HepG2 (cell line): Measurements from ENCODE around the gene OR1F1. TPM values are rescaled to one million over a fixed set of nuclear protein-coding genes. Genes with fewer than 3 reads are reported as not detected.
A peak's percentile ranks its signal among the peaks of the same experiment; 100 is the strongest.

Experiments used
- CREB3 ChIP-seq: sonication (generic); formaldehyde crosslinking; IDR thresholded peaks from 2 replicates; pipeline ENCODE4 v1.5.0; 2020; ENCODE audit warnings: missing genetic modification reagents
- NFAT5 ChIP-seq: sonication (generic); formaldehyde crosslinking; IDR thresholded peaks from 2 replicates; pipeline ENCODE4 v1.4.0; 2020; ENCODE audit warnings: missing genetic modification reagents
- POLR2AphosphoS2 ChIP-seq: IDR thresholded peaks from 2 replicates; pipeline ENCODE4 v1.6.1; 2011; ENCODE audit warnings: low read depth, low read length, improper control_type of control experiment
- SMAD1 ChIP-seq: sonication (generic); formaldehyde crosslinking; IDR thresholded peaks from 2 replicates; pipeline ENCODE4 v1.4.0; 2020; ENCODE audit warnings: missing genetic modification reagents, low read depth, mild to moderate bottlenecking, borderline replicate concordance
- TEAD2 ChIP-seq: sonication (generic); formaldehyde crosslinking; IDR thresholded peaks from 2 replicates; pipeline ENCODE4 v1.9.0; 2021; ENCODE audit warnings: missing genetic modification reagents
- TSC22D2 ChIP-seq: sonication (generic); formaldehyde crosslinking; IDR thresholded peaks from 2 replicates; pipeline ENCODE4 v1.5.1; 2020; ENCODE audit warnings: missing genetic modification reagents, mild to moderate bottlenecking, borderline replicate concordance
- ZBTB42 ChIP-seq: sonication (generic); formaldehyde crosslinking; IDR thresholded peaks from 2 replicates; pipeline ENCODE4 v1.5.0; 2020; ENCODE audit warnings: mild to moderate bottlenecking, missing genetic modification reagents
- ZFP36L1 ChIP-seq: sonication (generic); formaldehyde crosslinking; IDR thresholded peaks from 2 replicates; pipeline ENCODE4 v1.8.0; 2022; ENCODE audit warnings: mild to moderate bottlenecking, missing genetic modification reagents, moderate library complexity
- ZNF101 ChIP-seq: sonication (generic); formaldehyde crosslinking; IDR thresholded peaks from 2 replicates; pipeline ENCODE4 v1.4.0; 2020; ENCODE audit warnings: mild to moderate bottlenecking, low read depth, missing genetic modification reagents, borderline replicate concordance
- ZNF501 ChIP-seq: sonication (generic); formaldehyde crosslinking; IDR thresholded peaks from 2 replicates; pipeline ENCODE4 v1.5.1; 2020; ENCODE audit warnings: mild to moderate bottlenecking, moderate library complexity, missing genetic modification reagents
- polyA plus RNA-seq, 8 experiments: library from polyadenylated mRNA; depleted of rRNA in 3 of 8; stranded (reverse) in 7 of 8; unstranded in 1 of 8; fragments of >200 nt; fragmentation: Illumina TruSeq in 4 of 8; extraction: Trizol in 4 of 8; gene quantifications; 2 replicates each; pipeline versions ENCODE4 v1.2.1 to v1.2.3, GENCODE V29; 2011 to 2016; ENCODE audit warnings: low read depth in 4 of 8, missing spikeins in 1 of 8, mixed read lengths in 1 of 8; ENCODE audit not compliant: insufficient read depth in 1 of 8
- total RNA-seq, 5 experiments: library from RNA; depleted of rRNA; stranded (reverse); fragments of >200 nt; fragmentation: Illumina TruSeq; extraction: Trizol; gene quantifications; 2 replicates each; pipeline ENCODE4 v1.2.3, GENCODE V29; 2016; ENCODE audit warnings: low read depth in 1 of 5
- TF ChIP-seq, protein P1 (sequence below): IDR thresholded peaks from 2 replicates; pipeline ENCODE4 v1.6.1; 2016
- TF ChIP-seq, protein P2 (sequence below): sonication (generic); formaldehyde crosslinking; IDR thresholded peaks from 2 replicates; pipeline ENCODE4 v1.4.0; 2020; ENCODE audit warnings: missing genetic modification reagents, mild to moderate bottlenecking, borderline replicate concordance
- TF ChIP-seq, protein P3 (sequence below): sonication (generic); formaldehyde crosslinking; IDR thresholded peaks from 2 replicates; pipeline ENCODE4 v1.4.0; 2020; ENCODE audit warnings: missing genetic modification reagents
- TF ChIP-seq, protein P4 (sequence below): sonication (generic); formaldehyde crosslinking; IDR thresholded peaks from 2 replicates; pipeline ENCODE4 v1.5.1; 2020; ENCODE audit warnings: missing genetic modification reagents, mild to moderate bottlenecking, borderline replicate concordance

OR1F1 gene
- total and polyA plus RNA-seq, 2 of the 13 experiments (the other 11 are each of a cell fraction or from before 2014, with no cell fraction given) = 0.90 TPM; not detected in 1

GRCh38 chr16:3157229-3158025 lies 30.6 kb upstream of the OR1F1 start (continued):
- TF ChIP-seq, protein P1, sequence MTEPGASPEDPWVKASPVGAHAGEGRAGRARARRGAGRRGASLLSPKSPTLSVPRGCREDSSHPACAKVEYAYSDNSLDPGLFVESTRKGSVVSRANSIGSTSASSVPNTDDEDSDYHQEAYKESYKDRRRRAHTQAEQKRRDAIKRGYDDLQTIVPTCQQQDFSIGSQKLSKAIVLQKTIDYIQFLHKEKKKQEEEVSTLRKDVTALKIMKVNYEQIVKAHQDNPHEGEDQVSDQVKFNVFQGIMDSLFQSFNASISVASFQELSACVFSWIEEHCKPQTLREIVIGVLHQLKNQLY = no peak
- TF ChIP-seq NFAT5 (no peak), POLR2AphosphoS2 (no peak), CREB3 (no peak), TEAD2 (CRISPR knock-in tag) (no peak), ZNF101 (CRISPR knock-in tag) (no peak), ZNF501 (peak; percentile 77), ZFP36L1 (CRISPR knock-in tag) (no peak), ZBTB42 (CRISPR knock-in tag) (no peak), TSC22D2 (CRISPR knock-in tag) (no peak), SMAD1 (no peak; the same call in 1 of the 2 replicates)
- TF ChIP-seq, protein P2, sequence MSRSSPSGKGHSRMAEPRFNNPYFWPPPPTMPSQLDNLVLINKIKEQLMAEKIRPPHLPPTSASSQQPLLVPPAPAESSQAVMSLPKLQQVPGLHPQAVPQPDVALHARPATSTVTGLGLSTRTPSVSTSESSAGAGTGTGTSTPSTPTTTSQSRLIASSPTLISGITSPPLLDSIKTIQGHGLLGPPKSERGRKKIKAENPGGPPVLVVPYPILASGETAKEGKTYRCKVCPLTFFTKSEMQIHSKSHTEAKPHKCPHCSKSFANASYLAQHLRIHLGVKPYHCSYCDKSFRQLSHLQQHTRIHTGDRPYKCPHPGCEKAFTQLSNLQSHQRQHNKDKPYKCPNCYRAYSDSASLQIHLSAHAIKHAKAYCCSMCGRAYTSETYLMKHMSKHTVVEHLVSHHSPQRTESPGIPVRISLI (CRISPR knock-in tag) = peak; percentile 53; the same call in 1 of the 2 replicates
- TF ChIP-seq, protein P3, sequence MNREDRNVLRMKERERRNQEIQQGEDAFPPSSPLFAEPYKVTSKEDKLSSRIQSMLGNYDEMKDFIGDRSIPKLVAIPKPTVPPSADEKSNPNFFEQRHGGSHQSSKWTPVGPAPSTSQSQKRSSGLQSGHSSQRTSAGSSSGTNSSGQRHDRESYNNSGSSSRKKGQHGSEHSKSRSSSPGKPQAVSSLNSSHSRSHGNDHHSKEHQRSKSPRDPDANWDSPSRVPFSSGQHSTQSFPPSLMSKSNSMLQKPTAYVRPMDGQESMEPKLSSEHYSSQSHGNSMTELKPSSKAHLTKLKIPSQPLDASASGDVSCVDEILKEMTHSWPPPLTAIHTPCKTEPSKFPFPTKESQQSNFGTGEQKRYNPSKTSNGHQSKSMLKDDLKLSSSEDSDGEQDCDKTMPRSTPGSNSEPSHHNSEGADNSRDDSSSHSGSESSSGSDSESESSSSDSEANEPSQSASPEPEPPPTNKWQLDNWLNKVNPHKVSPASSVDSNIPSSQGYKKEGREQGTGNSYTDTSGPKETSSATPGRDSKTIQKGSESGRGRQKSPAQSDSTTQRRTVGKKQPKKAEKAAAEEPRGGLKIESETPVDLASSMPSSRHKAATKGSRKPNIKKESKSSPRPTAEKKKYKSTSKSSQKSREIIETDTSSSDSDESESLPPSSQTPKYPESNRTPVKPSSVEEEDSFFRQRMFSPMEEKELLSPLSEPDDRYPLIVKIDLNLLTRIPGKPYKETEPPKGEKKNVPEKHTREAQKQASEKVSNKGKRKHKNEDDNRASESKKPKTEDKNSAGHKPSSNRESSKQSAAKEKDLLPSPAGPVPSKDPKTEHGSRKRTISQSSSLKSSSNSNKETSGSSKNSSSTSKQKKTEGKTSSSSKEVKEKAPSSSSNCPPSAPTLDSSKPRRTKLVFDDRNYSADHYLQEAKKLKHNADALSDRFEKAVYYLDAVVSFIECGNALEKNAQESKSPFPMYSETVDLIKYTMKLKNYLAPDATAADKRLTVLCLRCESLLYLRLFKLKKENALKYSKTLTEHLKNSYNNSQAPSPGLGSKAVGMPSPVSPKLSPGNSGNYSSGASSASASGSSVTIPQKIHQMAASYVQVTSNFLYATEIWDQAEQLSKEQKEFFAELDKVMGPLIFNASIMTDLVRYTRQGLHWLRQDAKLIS (CRISPR knock-in tag) = no peak
- TF ChIP-seq, protein P4, sequence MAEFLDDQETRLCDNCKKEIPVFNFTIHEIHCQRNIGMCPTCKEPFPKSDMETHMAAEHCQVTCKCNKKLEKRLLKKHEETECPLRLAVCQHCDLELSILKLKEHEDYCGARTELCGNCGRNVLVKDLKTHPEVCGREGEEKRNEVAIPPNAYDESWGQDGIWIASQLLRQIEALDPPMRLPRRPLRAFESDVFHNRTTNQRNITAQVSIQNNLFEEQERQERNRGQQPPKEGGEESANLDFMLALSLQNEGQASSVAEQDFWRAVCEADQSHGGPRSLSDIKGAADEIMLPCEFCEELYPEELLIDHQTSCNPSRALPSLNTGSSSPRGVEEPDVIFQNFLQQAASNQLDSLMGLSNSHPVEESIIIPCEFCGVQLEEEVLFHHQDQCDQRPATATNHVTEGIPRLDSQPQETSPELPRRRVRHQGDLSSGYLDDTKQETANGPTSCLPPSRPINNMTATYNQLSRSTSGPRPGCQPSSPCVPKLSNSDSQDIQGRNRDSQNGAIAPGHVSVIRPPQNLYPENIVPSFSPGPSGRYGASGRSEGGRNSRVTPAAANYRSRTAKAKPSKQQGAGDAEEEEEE = no peak
